EL (cell line): ENCODE measurements around the gene MTOR.
"Not testable (repeated sequence)": the region's sequence is repeated elsewhere in the genome, so short reads cannot be mapped to it uniquely, and the experiment has no call there.

ENCODE experiments used
- DNase-seq: peaks from one replicate; pipeline ENCODE4 v3.0.0-alpha.2; 2016

MTOR gene

DNA sequence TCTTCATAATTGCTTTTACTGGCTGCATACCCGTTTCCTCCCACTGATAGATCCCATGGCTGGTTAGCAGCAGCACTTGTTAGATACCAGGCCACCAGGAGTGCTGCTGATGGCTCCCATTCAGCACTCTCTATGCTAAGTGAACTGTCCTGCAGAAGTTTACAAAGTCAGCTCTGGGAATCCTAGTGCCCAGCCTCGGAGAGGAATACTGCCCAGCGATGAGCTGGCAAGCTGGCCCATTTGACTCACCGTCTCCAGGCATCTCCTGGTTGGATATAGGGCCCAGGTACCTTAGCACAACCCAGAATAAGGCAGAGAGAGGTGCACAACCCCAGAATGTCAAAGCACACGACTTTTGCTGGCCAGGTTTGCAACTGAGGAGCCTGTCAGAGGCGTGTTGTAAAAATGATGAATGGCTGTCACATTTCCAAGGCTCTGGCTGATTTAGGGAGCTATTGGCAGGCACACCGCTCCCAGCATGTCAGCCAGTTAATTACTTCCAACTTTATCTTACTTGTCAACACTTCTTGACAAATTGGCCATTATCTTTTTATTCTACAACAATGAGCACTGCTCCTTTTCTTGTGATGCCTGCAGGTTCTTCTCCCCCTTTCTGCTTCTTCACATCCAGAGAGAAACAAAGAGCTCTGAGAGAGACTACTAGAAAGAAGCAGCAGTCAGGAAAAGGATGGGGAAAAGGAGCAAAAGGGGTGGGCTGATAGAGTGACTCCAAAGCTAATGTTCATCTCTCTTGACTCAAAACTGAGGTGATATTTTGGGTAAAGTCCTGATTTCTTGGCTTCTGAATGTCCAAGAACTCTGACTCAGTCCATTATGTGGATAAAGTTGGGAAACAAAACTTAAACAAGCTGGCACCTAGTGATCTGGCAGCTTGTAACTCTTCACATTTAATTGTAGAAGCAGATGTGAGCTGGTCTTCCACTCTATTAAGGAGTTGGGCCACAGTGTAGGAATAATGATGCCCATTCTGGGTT is 84.0 kb downstream of the MTOR start:
- DNase-seq: no peak

DNA sequence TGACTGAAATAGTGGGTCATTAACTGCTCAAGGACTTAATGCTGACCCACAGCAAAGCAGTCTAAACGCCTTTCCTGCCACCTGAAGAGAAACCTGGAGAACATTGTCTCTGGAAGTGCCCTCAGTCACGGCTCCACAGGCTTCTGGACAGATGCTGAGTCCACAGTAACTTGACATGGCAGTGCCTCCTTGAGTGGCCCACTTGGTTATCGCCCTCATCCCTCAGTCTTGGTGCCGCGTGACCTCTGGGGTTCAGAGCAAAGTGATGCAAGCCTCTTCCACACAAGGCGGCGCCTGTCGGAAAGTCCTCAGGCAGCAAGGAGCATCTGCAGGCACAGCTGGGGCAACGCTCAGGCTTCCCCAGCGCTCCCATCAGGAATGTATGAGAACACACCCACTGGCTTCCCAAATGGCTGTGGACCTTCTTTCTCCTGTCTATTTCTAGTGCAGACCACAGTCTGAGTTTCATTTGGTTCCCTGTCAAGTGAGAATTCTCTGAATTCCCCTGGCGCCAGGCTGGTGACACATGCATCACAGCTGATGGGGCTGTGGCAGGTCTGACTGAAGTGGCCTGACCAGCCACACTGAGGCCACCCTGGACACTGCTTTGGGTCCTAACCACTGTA is 86.2 kb downstream of the MTOR start:
- peak; percentile 67 for DNase-seq

DNA sequence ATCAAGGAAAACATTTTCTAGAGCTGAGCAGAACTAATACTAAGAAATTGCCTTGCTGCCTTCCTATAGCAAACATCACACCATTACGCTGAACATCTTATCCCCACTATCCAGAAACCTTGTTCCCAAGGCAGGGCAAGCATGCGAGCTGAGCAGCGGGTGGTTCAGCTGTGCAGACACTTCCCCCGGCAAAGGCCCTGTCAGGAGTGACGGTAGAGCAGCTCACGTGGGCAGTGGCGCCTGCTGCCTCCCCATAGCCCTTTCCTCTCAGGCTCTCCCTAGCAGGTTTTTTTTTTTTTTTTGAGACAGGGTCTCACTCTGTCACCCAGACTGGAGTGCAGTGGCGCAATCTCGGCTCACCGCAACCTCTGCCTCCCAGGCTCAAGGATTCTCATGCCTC is 86.9 kb downstream of the MTOR start:
- DNase-seq: no peak

DNA sequence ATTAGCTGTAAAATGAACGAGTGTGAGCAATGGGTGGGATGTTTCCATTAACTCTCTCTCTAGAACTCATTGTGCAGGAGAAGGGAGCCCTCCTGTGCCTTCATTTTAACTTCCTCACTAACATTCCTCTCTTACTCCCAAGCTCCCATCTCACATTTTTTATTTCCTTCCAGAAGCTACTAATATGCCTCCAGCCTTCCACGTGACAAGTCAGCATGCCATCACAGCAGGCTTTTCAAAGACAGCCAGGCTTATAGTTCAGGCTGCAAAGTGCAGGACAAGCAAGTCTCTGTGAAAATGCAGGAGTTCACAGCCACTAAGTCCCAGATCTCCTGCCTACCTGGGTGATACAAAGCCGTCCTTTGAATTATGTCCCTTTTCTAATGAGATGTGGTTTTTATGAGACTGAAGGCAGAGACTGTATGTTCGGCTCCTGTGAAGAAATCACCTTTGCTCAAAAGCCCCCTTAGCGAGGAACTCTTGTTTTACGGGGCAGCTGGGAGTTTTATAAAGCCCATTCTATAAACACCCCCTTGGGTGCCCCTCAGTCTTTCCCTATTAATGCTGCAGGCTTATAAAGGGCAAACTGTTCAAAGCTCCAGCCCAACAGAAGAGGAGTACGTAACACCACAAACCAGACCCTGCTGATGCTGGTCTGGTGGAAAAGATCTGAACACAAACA is 87.9 kb downstream of the MTOR start:
- DNase-seq: peak; percentile 25

DNA sequence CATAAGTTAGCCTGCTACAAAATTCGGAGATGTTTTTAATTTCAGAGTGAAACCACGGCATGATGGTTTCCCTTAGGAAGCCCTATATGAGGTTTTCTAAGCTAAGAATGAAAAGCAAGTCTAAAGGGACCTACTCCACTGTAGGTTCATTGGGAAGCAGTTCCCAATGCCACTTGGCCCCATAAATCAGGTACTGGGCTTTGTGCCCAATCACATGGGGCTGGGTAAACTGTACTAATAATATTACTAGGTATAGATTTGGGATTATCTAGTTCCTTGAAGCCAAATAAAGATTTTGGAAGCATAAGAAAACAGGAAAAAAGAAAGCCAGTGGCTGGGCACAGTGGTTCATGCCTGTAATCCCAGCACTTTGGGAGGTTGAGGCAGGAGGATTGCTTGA is 92.2 kb downstream of the MTOR start:
- DNase-seq: no peak

DNA sequence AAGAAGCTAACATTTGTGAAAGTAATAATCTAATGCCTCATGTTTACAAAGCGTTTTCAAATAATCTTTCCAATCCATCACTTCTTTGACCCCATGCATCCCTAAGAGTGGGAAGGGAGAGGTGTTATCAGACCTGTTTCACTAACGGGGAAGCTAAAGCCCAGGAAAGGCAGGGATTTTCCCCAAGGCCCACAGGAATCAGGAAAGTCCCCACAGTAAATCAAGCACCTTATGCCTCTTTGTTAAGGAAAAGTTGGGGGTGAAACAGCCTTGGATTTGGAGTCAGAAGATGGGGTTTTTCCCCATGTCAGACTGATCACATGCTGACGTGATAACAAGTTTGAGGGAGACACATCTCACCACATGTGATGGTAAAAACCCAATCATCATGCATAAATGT is 93.1 kb downstream of the MTOR start:
- no peak for DNase-seq

DNA sequence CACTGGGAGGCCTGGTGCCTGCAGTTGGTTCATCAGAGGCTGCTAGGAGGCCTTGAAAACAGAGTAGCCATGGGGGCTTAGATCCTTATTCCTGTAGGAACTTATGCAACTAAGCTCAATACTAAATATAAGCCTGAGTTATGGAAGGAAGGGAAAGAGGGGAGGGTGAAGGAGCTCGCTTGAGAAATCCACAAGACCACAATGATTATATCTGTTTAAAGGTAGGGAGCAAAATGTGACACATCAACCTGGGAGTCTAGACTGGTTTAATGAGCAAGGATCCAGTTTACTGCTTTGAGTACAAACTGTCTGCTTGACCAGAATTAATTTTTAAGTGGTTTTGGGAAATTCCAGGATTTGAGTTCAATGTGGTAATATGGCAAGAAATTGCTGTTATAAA is 93.6 kb downstream of the MTOR start:
- no peak for DNase-seq

DNA sequence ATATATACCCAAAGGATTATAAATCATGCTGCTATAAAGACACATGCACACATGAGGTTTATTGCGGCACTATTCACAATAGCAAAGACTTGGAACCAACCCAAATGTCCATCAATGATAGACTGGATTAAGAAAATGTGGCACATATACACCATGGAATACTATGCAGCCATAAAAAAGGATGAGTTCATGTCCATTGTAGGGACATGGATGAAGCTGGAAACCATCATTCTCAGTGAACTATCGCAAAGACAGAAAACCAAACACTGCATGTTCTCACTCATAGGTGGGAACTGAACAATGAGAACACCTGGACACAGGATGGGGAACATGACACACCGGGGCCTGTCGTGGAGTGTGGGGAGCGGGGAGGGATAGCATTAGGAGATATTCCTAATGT is 95.6 kb downstream of the MTOR start:
- DNase-seq: not testable (repeated sequence)

DNA sequence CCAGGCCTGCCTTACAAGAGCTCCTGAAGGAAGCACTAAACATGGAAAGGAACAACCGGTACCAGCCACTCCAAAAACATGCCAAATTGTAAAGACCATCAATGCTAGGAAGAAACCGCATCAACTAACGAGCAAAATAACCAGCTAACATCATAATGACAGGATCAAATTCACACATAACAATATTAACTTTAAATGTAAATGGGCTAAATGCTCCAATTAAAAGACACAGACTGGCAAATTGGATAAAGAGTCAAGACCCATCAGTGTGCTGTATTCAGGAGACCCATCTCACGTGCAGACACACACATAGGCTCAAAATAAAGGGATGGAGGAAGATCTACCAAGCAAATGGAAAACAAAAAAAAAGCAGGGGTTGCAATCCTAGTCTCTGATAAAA is 99.6 kb downstream of the MTOR start:
- DNase-seq: not testable (repeated sequence)

DNA sequence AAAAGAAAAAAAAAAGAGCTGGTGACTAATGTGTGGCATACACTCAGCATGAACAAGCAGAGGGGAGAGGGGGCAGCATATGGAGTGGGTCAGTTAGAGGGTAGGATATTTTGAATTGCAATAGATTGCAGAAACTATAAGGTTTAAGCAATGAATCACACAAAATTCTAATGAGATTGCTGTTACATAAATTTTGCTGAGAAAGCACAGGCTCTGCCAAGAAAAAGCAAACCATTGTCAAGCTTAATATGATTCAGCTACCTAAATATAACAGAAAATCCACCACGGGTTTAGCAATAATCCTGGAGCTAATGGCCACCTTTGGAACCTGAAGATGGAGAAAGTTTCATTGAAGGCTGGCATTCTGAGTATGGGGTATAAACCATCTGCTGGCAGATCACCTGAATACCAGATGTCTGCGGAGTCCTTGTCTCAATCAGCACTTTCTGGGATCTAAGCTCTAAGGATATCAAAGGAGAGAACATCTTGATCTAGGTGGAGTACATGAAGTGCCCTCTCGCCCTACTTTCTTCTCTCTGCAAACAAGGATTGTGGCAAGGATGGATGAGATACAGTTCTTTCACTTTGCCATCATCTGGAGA is 103.5 kb downstream of the MTOR start:
- peak; percentile 94 for DNase-seq

DNA sequence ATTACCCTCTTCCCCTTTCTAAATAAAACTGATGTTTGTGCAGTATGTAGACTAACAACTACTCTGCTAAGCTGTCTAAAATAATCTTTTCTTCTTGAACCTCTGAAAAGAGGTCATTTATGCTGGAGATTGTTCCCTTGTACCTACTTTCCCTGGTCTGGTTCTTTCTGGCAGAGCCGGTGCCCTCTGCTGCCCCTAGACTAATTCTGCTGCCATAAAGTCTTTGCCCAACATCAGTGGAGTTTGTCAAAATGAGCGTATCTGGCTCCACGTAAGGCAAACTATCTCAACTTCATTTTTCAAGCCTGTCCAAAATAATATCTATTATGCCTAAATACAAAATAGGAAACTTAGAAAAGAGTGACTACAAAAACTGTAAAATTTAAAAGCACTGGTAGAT is 104.1 kb downstream of the MTOR start:
- no peak for DNase-seq

DNA sequence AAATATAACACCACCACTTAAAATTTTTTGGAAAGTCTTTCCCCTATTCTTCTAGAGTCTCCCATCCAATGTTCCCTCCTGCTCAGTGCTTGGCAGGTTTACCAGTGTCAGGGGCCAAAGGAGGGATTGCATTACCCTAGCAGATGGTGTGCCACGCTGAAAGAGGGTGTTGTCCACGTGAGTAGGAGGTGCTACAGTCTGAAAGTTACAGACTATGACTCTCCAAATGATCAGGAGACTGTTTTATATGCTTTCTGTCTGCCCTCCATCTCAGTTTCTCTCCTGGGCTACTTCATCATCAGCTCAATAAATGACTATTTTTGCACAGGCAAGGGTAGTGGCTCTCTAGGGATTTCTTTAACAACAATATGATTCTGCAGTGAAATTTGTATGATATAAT is 104.5 kb downstream of the MTOR start:
- peak; percentile 42 for DNase-seq

DNA sequence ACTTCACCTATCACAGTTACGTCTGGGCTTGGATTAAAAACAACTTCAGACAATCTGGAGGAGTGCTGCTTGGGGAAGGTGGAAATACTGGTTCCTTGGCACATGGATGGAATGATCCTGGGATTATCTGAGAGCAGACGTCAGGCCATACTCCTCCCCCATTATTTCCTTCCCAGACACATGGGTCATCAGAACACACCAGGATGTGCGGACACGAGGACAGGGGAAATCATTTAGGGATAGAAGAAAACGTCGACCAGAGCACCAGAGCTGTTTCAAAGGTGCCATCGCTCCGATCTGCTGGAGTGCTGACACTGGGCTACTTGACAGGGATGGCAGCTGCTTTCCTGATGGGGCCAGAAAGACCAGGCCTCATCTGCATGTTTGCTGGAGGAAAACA is 105.0 kb downstream of the MTOR start:
- no peak for DNase-seq

DNA sequence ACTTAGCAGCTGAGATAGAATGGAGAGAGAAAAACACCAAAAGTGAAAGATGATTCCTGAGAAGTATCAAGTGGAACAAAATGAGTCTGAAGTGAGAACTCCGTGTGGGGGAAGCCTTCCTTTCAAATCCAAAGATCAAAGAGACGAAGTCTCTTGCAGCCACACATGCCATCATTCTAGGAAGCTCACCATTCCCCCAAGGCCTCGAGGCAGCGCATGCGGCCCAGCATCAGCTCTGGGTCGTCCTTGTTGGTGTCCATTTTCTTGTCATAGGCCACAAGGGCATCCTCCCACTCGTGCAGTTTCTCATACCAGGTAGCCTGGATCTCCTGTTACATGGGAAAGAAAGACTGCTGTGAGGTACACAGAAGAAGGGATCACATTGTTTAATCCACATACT is 105.4 kb downstream of the MTOR start:
- DNase-seq: no peak

DNA sequence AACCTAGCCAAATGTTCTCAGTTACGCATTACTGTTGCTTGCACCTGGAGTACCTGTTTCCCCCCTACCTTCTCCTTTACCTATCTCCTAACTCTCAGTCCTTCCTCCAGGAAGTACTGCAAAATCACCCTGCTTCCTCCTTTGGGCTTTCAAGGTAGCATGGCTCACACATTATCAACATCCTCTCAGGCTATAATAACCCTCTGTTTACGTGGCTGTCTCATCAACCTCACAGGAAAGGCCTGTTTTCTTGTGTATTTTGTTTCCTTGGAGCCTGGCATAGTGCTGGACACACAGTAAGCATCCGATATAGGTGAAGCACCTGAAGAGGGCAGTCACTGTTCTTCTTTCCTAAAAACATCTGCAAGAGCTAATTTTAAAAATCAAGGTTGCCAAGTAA is 105.9 kb downstream of the MTOR start:
- no peak for DNase-seq

DNA sequence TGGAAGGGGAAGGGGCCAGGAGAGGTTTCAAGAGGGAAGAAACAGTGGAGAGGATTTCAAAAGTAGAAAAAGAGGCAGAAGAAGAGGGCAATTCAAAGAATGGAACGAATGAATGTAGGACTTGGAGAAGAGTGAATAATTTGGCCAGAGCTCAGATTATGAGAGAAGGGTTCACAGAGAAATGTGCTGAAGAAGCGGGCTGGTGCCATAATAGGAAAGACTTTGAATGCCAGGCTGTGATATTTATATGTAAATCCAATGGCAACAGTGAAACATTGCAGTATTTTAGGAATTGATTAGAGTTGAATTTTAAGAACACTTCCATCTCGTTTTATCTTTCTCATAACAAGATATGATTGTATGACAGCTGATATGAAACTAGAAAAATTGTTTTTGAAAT is 109.2 kb downstream of the MTOR start:
- DNase-seq: no peak

DNA sequence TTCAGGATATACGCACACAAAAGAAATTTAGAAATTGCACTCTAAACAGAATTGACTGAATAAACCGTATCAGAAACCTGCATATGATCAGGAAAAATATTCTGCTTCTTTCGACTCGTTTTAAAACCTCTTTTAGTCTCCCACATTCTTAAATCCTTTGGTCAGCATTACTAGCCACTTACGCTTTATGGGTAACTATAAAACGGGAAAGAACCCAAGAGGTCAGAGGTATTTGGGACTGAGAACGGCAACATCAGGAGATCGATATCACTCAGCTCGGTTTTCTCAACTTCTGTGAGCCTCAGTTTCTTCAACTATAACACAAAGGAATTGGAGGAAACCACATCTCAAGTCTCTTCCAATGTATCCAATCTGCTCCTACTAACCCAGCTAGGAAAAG is 109.6 kb downstream of the MTOR start:
- DNase-seq: no peak

DNA sequence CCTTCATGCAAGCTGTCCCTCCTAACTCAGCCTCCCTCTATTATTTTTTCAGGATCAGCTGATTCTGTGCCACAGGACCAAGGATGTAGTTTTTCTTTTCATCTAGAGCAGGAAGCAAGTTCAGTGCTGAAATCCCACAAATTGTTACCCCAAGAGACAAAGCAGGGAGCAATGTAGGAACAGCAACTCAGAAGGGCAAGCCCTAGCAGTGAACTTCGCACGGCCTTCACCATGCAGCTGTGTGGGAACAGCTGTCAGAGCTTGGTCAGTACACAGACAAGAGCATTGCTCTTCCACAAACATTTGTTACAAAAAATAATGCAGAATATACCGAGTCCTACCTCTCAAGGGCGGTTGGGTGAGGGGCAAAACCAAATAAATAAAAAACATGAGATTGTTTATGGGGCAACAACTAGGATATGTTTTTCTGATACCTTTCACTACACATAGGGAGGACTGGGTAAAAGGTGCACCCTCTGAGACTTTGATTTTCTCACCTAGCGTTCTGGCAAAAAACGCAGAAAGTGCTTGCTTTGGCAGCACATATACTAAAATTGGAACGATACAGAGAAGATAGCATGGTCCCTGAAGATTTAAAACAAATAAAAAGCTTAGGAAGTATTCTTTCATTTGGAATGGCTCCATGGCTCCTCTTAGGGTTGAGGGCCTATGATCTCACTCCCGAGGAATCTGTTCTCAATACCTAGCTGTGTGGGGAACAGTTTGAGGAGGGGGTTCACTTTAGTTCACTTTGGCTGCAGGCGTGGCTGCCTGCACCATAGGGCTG is 110.3 kb downstream of the MTOR start:
- peak; percentile 42 for DNase-seq

DNA sequence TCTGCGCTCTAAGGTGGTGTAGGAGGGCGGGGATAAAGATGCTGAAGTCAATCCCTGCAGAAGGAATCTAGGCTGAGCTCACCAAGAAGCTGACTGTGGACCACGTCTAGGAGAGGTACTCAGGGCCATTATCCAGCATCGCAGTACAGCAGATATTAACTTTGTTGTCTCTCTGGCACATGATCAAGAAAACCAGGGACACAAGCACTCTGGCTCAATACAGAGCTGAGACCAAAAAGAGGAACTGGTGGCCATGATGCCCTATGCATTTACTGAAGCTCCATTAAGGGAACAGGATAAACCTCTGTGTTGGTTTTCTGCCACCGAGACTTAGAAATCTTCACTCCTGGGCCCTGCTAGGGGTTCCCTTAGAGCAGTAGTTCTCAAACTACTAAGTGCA is 111.2 kb downstream of the MTOR start:
- DNase-seq: no peak

DNA sequence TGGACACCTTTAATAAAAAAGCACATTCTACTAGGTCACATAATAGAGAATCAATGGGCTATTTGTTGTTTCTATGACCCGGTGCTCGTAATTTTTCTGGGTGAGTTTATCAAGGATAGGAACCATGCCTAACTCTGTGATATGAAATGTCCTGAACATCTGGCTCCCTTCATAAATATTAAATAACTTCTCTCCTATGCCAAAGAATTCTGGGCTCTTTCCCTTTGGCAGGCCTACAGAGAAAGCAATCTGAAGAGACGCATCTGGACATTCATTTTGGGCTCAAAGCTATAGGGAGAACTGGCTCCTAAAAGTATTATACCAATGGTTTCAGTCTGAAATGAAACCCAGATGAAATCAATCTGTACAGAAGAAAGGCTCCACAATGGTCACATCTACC is 112.0 kb downstream of the MTOR start:
- DNase-seq: no peak

DNA sequence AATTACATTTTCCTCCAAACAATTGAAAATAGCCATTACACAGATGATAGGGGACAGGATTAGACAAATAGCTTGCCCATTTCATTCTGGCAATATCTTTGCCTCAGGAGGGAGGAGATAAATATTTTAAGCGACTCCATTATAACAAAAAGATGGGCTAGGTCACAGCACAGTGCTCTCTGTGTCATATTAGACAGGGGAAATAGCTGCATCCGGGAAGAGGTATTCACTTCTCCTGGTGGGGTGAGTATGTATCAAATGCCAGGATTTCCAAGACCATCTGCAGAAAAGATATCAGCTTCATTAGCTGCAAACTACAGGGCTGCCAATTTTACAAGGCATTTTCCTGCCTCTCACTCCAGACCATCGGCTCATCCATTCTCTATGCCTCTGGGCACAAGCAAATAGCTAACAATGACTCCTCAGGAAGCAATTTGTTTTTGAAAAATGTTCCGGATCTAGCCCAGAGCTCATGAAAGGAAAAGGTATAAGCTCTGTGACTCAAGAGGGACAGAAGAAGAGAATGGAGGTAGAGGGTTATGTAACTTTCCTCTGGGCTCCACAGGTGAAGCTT is 115.1 kb downstream of the MTOR start:
- peak; percentile 77 for DNase-seq

DNA sequence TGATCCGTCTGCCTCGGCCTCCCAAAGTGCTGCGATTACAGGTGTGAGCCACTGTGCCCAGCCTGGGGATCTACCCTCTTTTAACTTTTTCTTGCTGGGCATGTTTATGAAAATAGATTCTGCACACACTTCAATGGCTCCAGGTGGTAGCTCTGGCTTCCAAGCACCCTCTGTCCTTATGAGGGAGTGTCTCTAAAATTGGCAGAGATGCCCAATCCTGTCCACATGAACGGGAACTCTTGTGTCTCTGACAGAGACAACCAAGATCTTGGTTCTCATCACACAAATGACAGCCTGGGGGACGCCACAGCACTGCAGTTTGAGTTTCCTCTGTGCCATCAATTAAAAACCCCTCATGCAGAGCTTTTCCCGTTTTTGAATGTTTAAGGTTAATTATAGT is 116.6 kb downstream of the MTOR start:
- no peak for DNase-seq
